ENCODE data around the gene MMP15. TPM values are rescaled to one million over a fixed set of nuclear protein-coding genes. Genes with fewer than 3 reads are reported as not detected.

The MMP15 gene
- total and polyA plus RNA-seq, 9 donors: 0.86 to 6.7 (median 2.6) TPM

GRCh38 chr16:58085171-58085570, 59.6 kb downstream of the MMP15 start:
- no peak for DNase-seq
- intact Hi-C loops (cut with DNase I): no loop called here
- Histone ChIP-seq H3K4me3 (no peak overlapping the region), H3K4me1 (ENCODE audit: insufficient read depth) (no peaks in the 10 kb centered on the region), H3K27ac (no peak overlapping the region), H3K36me3 (no peaks in the 10 kb centered on the region), H3K9me3 (no peaks in the 10 kb centered on the region), H3K27me3 (no peaks in the 10 kb centered on the region)
- 86 to 92% (median 86%) methylated on average over 11 of the region's 11 CpGs for WGBS, 3 donors
- TF ChIP-seq POLR2A (IDR thresholded peaks at IDR 0.05) (no peak), CTCF (IDR thresholded peaks at IDR 0.05) (no peak), EP300 (IDR thresholded peaks at IDR 0.05) (no peak)

GRCh38 chr16:58085584-58086251, 60.2 kb downstream of the MMP15 start:
- intact Hi-C loops (cut with DNase I): no loop called here
- Histone ChIP-seq H3K4me1 (ENCODE audit: insufficient read depth) (no peaks in the 10 kb centered on the region), H3K9me3 (no peaks in the 10 kb centered on the region), H3K4me3 (no peak overlapping the region), H3K27ac (no peak overlapping the region), H3K27me3 (no peaks in the 10 kb centered on the region), H3K36me3 (no peaks in the 10 kb centered on the region)
- DNase-seq: no peak
- WGBS, 3 donors: 80 to 86% (median 83%) methylated on average over 21 of the region's 21 CpGs
- TF ChIP-seq EP300 (IDR thresholded peaks at IDR 0.05): no peak

- H3K27ac ChIP-seq: no peak overlapping the region
- no peak overlapping the region for H3K4me3 ChIP-seq
- H3K9me3 ChIP-seq: no peaks in the 10 kb centered on the region
- intact Hi-C loops (cut with DNase I): no loop called here
- 81 to 83% (median 82%) methylated on average over 19 of the region's 19 CpGs for WGBS, 3 donors
- no peaks in the 10 kb centered on the region for H3K36me3 ChIP-seq
- no peaks in the 10 kb centered on the region for H3K27me3 ChIP-seq
- no peak for DNase-seq
- no peak for TF ChIP-seq EP300 (IDR thresholded peaks at IDR 0.05)
- TF ChIP-seq CTCF (IDR thresholded peaks at IDR 0.05): no peak
- no peak for TF ChIP-seq POLR2A (IDR thresholded peaks at IDR 0.05)
- H3K4me1 ChIP-seq (ENCODE audit: insufficient read depth): no peaks in the 10 kb centered on the region
Measured at GRCh38 chr16:58086381-58087208, 61.0 kb downstream of the MMP15 start.

GRCh38 chr16:58087209-58087913, 61.8 kb downstream of the MMP15 start:
- H3K4me3 ChIP-seq: no peak overlapping the region
- H3K4me1 ChIP-seq (ENCODE audit: insufficient read depth): no peaks in the 10 kb centered on the region
- H3K9me3 ChIP-seq: no peaks in the 10 kb centered on the region
- no peak overlapping the region for H3K27ac ChIP-seq
- intact Hi-C loops (cut with DNase I): no loop called here
- TF ChIP-seq EP300 (IDR thresholded peaks at IDR 0.05) (no peak), POLR2A (IDR thresholded peaks at IDR 0.05) (no peak), CTCF (IDR thresholded peaks at IDR 0.05) (no peak)
- H3K36me3 ChIP-seq: no peaks in the 10 kb centered on the region
- no peak for DNase-seq
- WGBS, 3 donors: 86 to 92% (median 90%) methylated on average over 23 of the region's 23 CpGs
- no peaks in the 10 kb centered on the region for H3K27me3 ChIP-seq
